Uterus (tissue), 2 donors: ENCODE data around the gene KRTAP5-11.
"Not testable (repeated sequence)": the region's sequence is repeated elsewhere in the genome, so short reads cannot be mapped to it uniquely, and the experiment has no call there.

Experiments
- CTCF ChIP-seq, 4 experiments: fragments of 200-600 bp in 2 of 4; fragments of 450-650 bp in 2 of 4; sonication (generic) in 2 of 4; IDR thresholded peaks; one replicate each; pipeline ENCODE4 v1.5.1; 2016 to 2019; ENCODE audit warnings: antibody characterized with exemption in 4 of 4, mild to moderate bottlenecking in 2 of 4, moderate library complexity in 1 of 4
- POLR2A ChIP-seq, 2 donors: fragments of 450-650 bp; IDR thresholded peaks; one replicate each; pipeline ENCODE4 v1.6.1; 2016; ENCODE audit warnings: antibody characterized with exemption in 2 of 2, mild to moderate bottlenecking in 1 of 2, moderate library complexity in 1 of 2

GRCh38 chr11:71576688-71577465, 5.8 kb downstream of the KRTAP5-11 start:
- not testable (repeated sequence) for TF ChIP-seq POLR2A, CTCF (IDR thresholded peaks at IDR 0.05)
